Adrenal gland (tissue), 12 donors: ENCODE measurements around the gene PTPRJ. TPM values are rescaled to one million over a fixed set of nuclear protein-coding genes. Genes with fewer than 3 reads are reported as not detected.
"Not testable (repeated sequence)": the region's sequence is repeated elsewhere in the genome, so short reads cannot be mapped to it uniquely, and the experiment has no call there.

Source experiments
- DNase-seq, 7 donors: peaks; one replicate each; pipeline ENCODE4 v3.0.0-alpha.2; 2019 to 2020
- H3K27ac ChIP-seq, 5 donors: fragments of 200-600 bp; sonication (generic) in 4 of 5; 1 replicate in 3 of 5; 2 replicates in 2 of 5; pipeline versions ENCODE4 v1.5.1 to v1.8.0; 2016 to 2020; ENCODE audit warnings: mild to moderate bottlenecking in 1 of 5
- H3K27me3 ChIP-seq: fragments of 200-600 bp; 2 replicates; pipeline ENCODE4 v1.8.0; 2021
- H3K36me3 ChIP-seq, 2 donors: fragments of 200-600 bp; replicated peaks in 1 of 2; 1 replicate in 1 of 2; 2 replicates in 1 of 2; pipeline versions ENCODE4 v1.5.1 to v1.8.0; 2018 to 2022
- H3K4me1 ChIP-seq, 2 donors: fragments of 200-600 bp; replicated peaks in 1 of 2; 1 replicate in 1 of 2; 2 replicates in 1 of 2; pipeline versions ENCODE4 v1.5.1 to v1.8.0; 2018 to 2021
- H3K4me3 ChIP-seq, 4 donors: fragments of 200-600 bp; sonication (generic) in 3 of 4; one replicate each; pipeline ENCODE4 v1.5.1; 2016 to 2018
- H3K9me3 ChIP-seq, 3 donors: fragments of 200-600 bp; sonication (generic) in 1 of 3; replicated peaks in 1 of 3; 1 replicate in 2 of 3; 2 replicates in 1 of 3; pipeline versions ENCODE4 v1.5.1 to v1.8.0; 2016 to 2021
- CTCF ChIP-seq, 6 experiments: fragments of 450-650 bp in 4 of 6; fragments of 200-600 bp in 2 of 6; sonication (generic) in 1 of 6; IDR thresholded peaks; 1 replicate in 5 of 6; 2 replicates in 1 of 6; pipeline versions ENCODE4 v1.5.1 to v1.8.0; 2016 to 2021; ENCODE audit warnings: antibody characterized with exemption in 6 of 6, mild to moderate bottlenecking in 2 of 6, moderate library complexity in 1 of 6
- POLR2A ChIP-seq, 2 donors: fragments of 450-650 bp; IDR thresholded peaks; one replicate each; pipeline ENCODE4 v1.6.1; 2017; ENCODE audit warnings: antibody characterized with exemption in 2 of 2, mild to moderate bottlenecking in 2 of 2, moderate library complexity in 1 of 2
- WGBS, 4 donors: extraction: QIAGEN DNeasy Blood & Tissue Kit in 2 of 4; methylation state at CpG; one replicate each; pipeline versions ENCODE4 v1.1.5 to v1.1.7; 2013 to 2017; 5-methylcytosine and 5-hydroxymethylcytosine counted together
- intact Hi-C, 2 donors: fragments of 100-400 bp; cut with DNase I; formaldehyde crosslinking; loops; one replicate each; pipeline versions ENCODE4 v1.14.1 to v1.15.0; 2022 to 2023
- polyA plus RNA-seq, 3 donors: library from polyadenylated mRNA; stranded (reverse); fragments of 200-250 nt in 2 of 3; fragments of 350-450 nt in 1 of 3; fragmentation: Illumina TruSeq in 1 of 3; extraction: RNeasy Lipid Tissue Mini Kit (QIAGEN cat#74804) in 1 of 3; gene quantifications; one replicate each; pipeline ENCODE4 v1.2.3, GENCODE V29; 2013 to 2014
- total RNA-seq, 9 donors: library from RNA; depleted of rRNA in 4 of 9; stranded (reverse); fragments of >200 nt in 4 of 9; fragments of 120-200 nt in 1 of 9; fragmentation: NEBNext Ultra II Directional in 1 of 9; extraction: Animal tissue kit (Norgen Biotek cat#: 25700) in 1 of 9; gene quantifications; one replicate each; pipeline versions ENCODE4 v1.1.0 to v1.2.4, GENCODE V29; 2013 to 2023
- donor health status: healthy with polysubstance abuse.
- donor health status: Bipolar disorder and iron deficiency.
- donor health status: DM: yes; HTN: yes; CAD: no.
- donor health status: DM: no; HTN: no; CAD: no.
- donor health status: DM: no; HTN: no; CAD: no.
- donor health status: DM: yes; HTN: yes; CAD: no.

PTPRJ gene
- total and polyA plus RNA-seq, 12 donors, result 1.4 to 16.9 (median 10.2) TPM

- H3K36me3 ChIP-seq, result peaks cover 0 to 10% of the 10 kb centered on the region in 2 donors
- H3K4me1 ChIP-seq, result no peaks in the 10 kb centered on the region
- no peaks in the 10 kb centered on the region for H3K27me3 ChIP-seq
- no peak overlapping the region for H3K4me3 ChIP-seq
- H3K27ac ChIP-seq, result no peak overlapping the region
- intact Hi-C loops, result no loop called here
- TF ChIP-seq POLR2A (IDR thresholded peaks at IDR 0.05), result no peak
- TF ChIP-seq CTCF (IDR thresholded peaks at IDR 0.05), result no peak
- no peaks in the 10 kb centered on the region for H3K9me3 ChIP-seq
- no peak for DNase-seq
These were observed 157.9 kb downstream of the PTPRJ start for GRCh38 chr11:48138222-48138621.

GRCh38 chr11:48139896-48140295 lies 159.5 kb downstream of the PTPRJ start:
- intact Hi-C loops, H3K27me3 ChIP-seq, H3K27ac ChIP-seq, H3K4me1 ChIP-seq, H3K9me3 ChIP-seq, DNase-seq, H3K4me3 ChIP-seq: not testable (repeated sequence)
- peaks cover 0 to 18% of the 10 kb centered on the region in 2 donors for H3K36me3 ChIP-seq
- WGBS, 4 donors, result 90 to 97% (median 94%) methylated on average over 3 of the region's 3 CpGs

GRCh38 chr11:48141475-48142122 lies 161.2 kb downstream of the PTPRJ start:
- intact Hi-C loops, result no loop called here
- 45 to 75% (median 51%) methylated on average over 2 to 3 of the region's 3 CpGs for WGBS, 4 donors

GRCh38 chr11:48142889-48143288 lies 162.5 kb downstream of the PTPRJ start:
- no peaks in the 10 kb centered on the region for H3K9me3 ChIP-seq
- intact Hi-C loops, result no loop called here
- WGBS, 4 donors, result 87 to 100% (median 94%) methylated on average over 1 to 4 of the region's 4 CpGs
- TF ChIP-seq CTCF (IDR thresholded peaks at IDR 0.05) (no peak), POLR2A (IDR thresholded peaks at IDR 0.05) (no peak)
- peaks cover 0 to 28% of the 10 kb centered on the region in 2 donors for H3K36me3 ChIP-seq
- H3K27me3 ChIP-seq, result no peaks in the 10 kb centered on the region
- H3K4me3 ChIP-seq, result no peak overlapping the region
- H3K27ac ChIP-seq, result no peak overlapping the region
- H3K4me1 ChIP-seq, result no peaks in the 10 kb centered on the region
- DNase-seq, result no peak

More at GRCh38 chr11:48141475-48142122, 161.2 kb downstream of the PTPRJ start:
- Histone ChIP-seq H3K27ac (no peak overlapping the region), H3K4me1 (no peaks in the 10 kb centered on the region), H3K9me3 (no peaks in the 10 kb centered on the region), H3K4me3 (no peak overlapping the region), H3K27me3 (no peaks in the 10 kb centered on the region), H3K36me3 (peaks cover 0 to 22% of the 10 kb centered on the region in 2 donors)
- DNase-seq, result peak; percentile 18 to 61 (median 38)
- no peak for TF ChIP-seq CTCF (IDR thresholded peaks at IDR 0.05)
- TF ChIP-seq POLR2A (IDR thresholded peaks at IDR 0.05), result no peak

GRCh38 chr11:48148749-48149148 lies 168.4 kb downstream of the PTPRJ start:
- H3K4me3 ChIP-seq, result no peak overlapping the region
- H3K36me3 ChIP-seq, result peaks cover 0 to 16% of the 10 kb centered on the region in 2 donors
- intact Hi-C loops, result no loop called here
- WGBS, 4 donors, result 80 to 84% (median 82%) methylated on average over 3 of the region's 3 CpGs
- no peak for DNase-seq
- no peaks in the 10 kb centered on the region for H3K27me3 ChIP-seq
- H3K27ac ChIP-seq, result no peak overlapping the region
- no peak for TF ChIP-seq CTCF (IDR thresholded peaks at IDR 0.05)
- no peak for TF ChIP-seq POLR2A (IDR thresholded peaks at IDR 0.05)
- H3K9me3 ChIP-seq, result no peaks in the 10 kb centered on the region
- no peaks in the 10 kb centered on the region for H3K4me1 ChIP-seq
